Ovary (tissue), 9 donors: ENCODE measurements around the gene COL18A1. TPM values are rescaled to one million over a fixed set of nuclear protein-coding genes. Genes with fewer than 3 reads are reported as not detected.
A peak's percentile ranks its signal among the peaks of the same experiment; 100 is the strongest.

Source experiments
- DNase-seq, 5 donors: peaks; one replicate each; pipeline ENCODE4 v3.0.0-alpha.2; 2019 to 2020
- H3K27ac ChIP-seq, 2 donors: fragments of 200-600 bp; one replicate each; pipeline versions ENCODE4 v1.5.1 to v1.8.0; 2019 to 2022
- H3K27me3 ChIP-seq: fragments of 200-600 bp; one replicate; pipeline ENCODE4 v1.8.0; 2022
- H3K36me3 ChIP-seq: fragments of 200-600 bp; sonication (generic); one replicate; pipeline ENCODE4 v1.5.1; 2019
- H3K4me1 ChIP-seq: one replicate; pipeline ENCODE4 v1.8.1; 2013; ENCODE audit warnings: mild to moderate bottlenecking, moderate library complexity; ENCODE audit not compliant: insufficient read depth
- H3K4me3 ChIP-seq: fragments of 200-600 bp; sonication (generic); one replicate; pipeline ENCODE4 v1.5.1; 2017
- H3K9me3 ChIP-seq, 2 donors: fragments of 200-600 bp in 1 of 2; sonication (generic) in 1 of 2; one replicate each; pipeline versions ENCODE4 v1.5.1 to v1.8.1; 2013 to 2019; ENCODE audit warnings: mild to moderate bottlenecking in 1 of 2, moderate library complexity in 1 of 2
- CTCF ChIP-seq, 3 donors: fragments of 450-650 bp in 2 of 3; fragments of 200-600 bp in 1 of 3; IDR thresholded peaks; one replicate each; pipeline versions ENCODE4 v1.5.1 to v1.8.0; 2016 to 2022; ENCODE audit warnings: antibody characterized with exemption in 3 of 3, mild to moderate bottlenecking in 1 of 3
- EP300 ChIP-seq: sonication (generic); formaldehyde crosslinking; IDR thresholded peaks from one replicate; pipeline ENCODE4 v1.6.1; 2017; ENCODE audit warnings: antibody characterized with exemption
- POLR2A ChIP-seq: fragments of 450-650 bp; IDR thresholded peaks from one replicate; pipeline ENCODE4 v1.6.1; 2017; ENCODE audit warnings: antibody characterized with exemption, mild to moderate bottlenecking, moderate library complexity
- WGBS, 3 donors: extraction: QIAGEN DNeasy Blood & Tissue Kit in 1 of 3; methylation state at CpG; one replicate each; pipeline versions ENCODE4 v1.1.5 to v1.1.7; 2013 to 2017; 5-methylcytosine and 5-hydroxymethylcytosine counted together
- intact Hi-C, 4 donors: fragments of 100-400 bp; cut with DNase I; formaldehyde crosslinking; loops; one replicate each; pipeline versions ENCODE4 v1.11.0 to v1.15.1; 2022 to 2023
- polyA plus RNA-seq, 2 donors: library from polyadenylated mRNA; stranded (reverse); fragments of 200-250 nt in 1 of 2; fragments of 350-450 nt in 1 of 2; fragmentation: Illumina TruSeq in 1 of 2; extraction: RNeasy Lipid Tissue Mini Kit (QIAGEN cat#74804) in 1 of 2; gene quantifications; one replicate each; pipeline ENCODE4 v1.2.3, GENCODE V29; 2013 to 2014
- total RNA-seq, 7 donors: library from RNA; depleted of rRNA in 2 of 7; stranded (reverse); fragments of >200 nt in 2 of 7; fragmentation: NEBNext Ultra II Directional in 3 of 7; extraction: Animal tissue kit (Norgen Biotek cat#: 25700) in 3 of 7; gene quantifications; one replicate each; pipeline versions ENCODE4 v1.1.0 to v1.2.4, GENCODE V29; 2016 to 2023
- donor health status: DM: no; HTN: no; CAD: no; lungs with moderate emphysema.
- donor health status: DM: no; HTN: no; CAD: no.
- donor health status: Bipolar disorder and iron deficiency.
- donor health status: DM: yes; HTN: yes; CAD: no.
- donor health status: DM: no; HTN: no; CAD: no.
- donor health status: DM: yes; HTN: yes; CAD: no.

COL18A1 gene
- total and polyA plus RNA-seq, 9 donors = 11.1 to 353 (median 268) TPM

GRCh38 chr21:45417951-45418300, 13.0 kb downstream of the COL18A1 start:
- H3K27ac ChIP-seq = peak overlapping the region in 1 of 2 donors; percentile 12
- peaks cover 10% of the 10 kb centered on the region for H3K4me1 ChIP-seq
- H3K4me3 ChIP-seq = no peak overlapping the region

GRCh38 chr21:45418301-45419071, 13.5 kb downstream of the COL18A1 start:
- TF ChIP-seq POLR2A (no peak), CTCF (IDR thresholded peaks at IDR 0.05) (no peak), EP300 (no peak)
- peak in 4 of 5 donors; percentile 30 to 42 (median 34) for DNase-seq
- 74 to 77% (median 76%) methylated on average over 34 of the region's 34 CpGs for WGBS, 3 donors
- Histone ChIP-seq H3K27ac (peak overlapping the region in 1 of 2 donors; percentile 12), H3K27me3 (no peaks in the 10 kb centered on the region), H3K4me1 (peaks cover 10% of the 10 kb centered on the region), H3K36me3 (no peaks in the 10 kb centered on the region), H3K4me3 (no peak overlapping the region), H3K9me3 (no peaks in the 10 kb centered on the region)
- intact Hi-C loops = no loop called here

More at GRCh38 chr21:45417951-45418300, 13.0 kb downstream of the COL18A1 start:
- Histone ChIP-seq H3K27me3 (no peaks in the 10 kb centered on the region), H3K9me3 (no peaks in the 10 kb centered on the region), H3K36me3 (no peaks in the 10 kb centered on the region)
- TF ChIP-seq CTCF (IDR thresholded peaks at IDR 0.05) = no peak
- intact Hi-C loops = no loop called here
- DNase-seq = peak in 1 of 5 donors; percentile 25
- WGBS, 3 donors = 61 to 64% (median 63%) methylated on average over 17 to 20 of the region's 20 CpGs

GRCh38 chr21:45419162-45419561, 14.2 kb downstream of the COL18A1 start:
- Histone ChIP-seq H3K27me3 (no peaks in the 10 kb centered on the region), H3K4me1 (peaks cover 8% of the 10 kb centered on the region), H3K27ac (no peak overlapping the region), H3K36me3 (no peaks in the 10 kb centered on the region), H3K4me3 (no peak overlapping the region), H3K9me3 (no peaks in the 10 kb centered on the region)
- 91 to 94% (median 94%) methylated on average over 25 of the region's 25 CpGs for WGBS, 3 donors
- TF ChIP-seq POLR2A (no peak), EP300 (no peak), CTCF (IDR thresholded peaks at IDR 0.05) (no peak)
- intact Hi-C loops = no loop called here
- DNase-seq = peak in 2 of 5 donors; percentile 26 to 37

- no peak overlapping the region for H3K27ac ChIP-seq
- 80 to 82% (median 82%) methylated on average over 36 of the region's 36 CpGs for WGBS, 3 donors
- H3K36me3 ChIP-seq = no peaks in the 10 kb centered on the region
- intact Hi-C loops = loop anchor here in 1 of 4 donors (5.0 kb wide), 1 partner anchor 58 kb away; no protein-coding TSS in a partner anchor
- H3K4me3 ChIP-seq = no peak overlapping the region
- H3K4me1 ChIP-seq = peaks cover 8% of the 10 kb centered on the region
- TF ChIP-seq EP300 (no peak), CTCF (IDR thresholded peaks at IDR 0.05) (no peak), POLR2A (no peak)
- no peaks in the 10 kb centered on the region for H3K9me3 ChIP-seq
- H3K27me3 ChIP-seq = no peaks in the 10 kb centered on the region
- DNase-seq = peak in 3 of 5 donors; percentile 36 to 42 (median 37)
These were observed 15.4 kb downstream of the COL18A1 start for GRCh38 chr21:45420061-45421041.
